GM23248 (cell line): ENCODE data around the gene ELMO1. TPM values are rescaled to one million over a fixed set of nuclear protein-coding genes. Genes with fewer than 3 reads are reported as not detected.

Experiments used
- DNase-seq: peaks from one replicate; pipeline ENCODE4 v3.0.0-alpha.2; 2015
- H2AFZ ChIP-seq: fragments of 200-600 bp; sonication (generic); 2 replicates; pipeline ENCODE4 v1.6.1; 2016; ENCODE audit warnings: antibody characterized with exemption
- H3F3A ChIP-seq: fragments of 200-600 bp; sonication (generic); 2 replicates; pipeline ENCODE4 v1.6.1; 2016; ENCODE audit warnings: mild to moderate bottlenecking, antibody characterized with exemption, mixed run types; ENCODE audit not compliant: insufficient read depth
- H3K27ac ChIP-seq: fragments of 200-600 bp; sonication (generic); 2 replicates; pipeline ENCODE4 v1.5.1; 2016; ENCODE audit warnings: mild to moderate bottlenecking
- H3K27me3 ChIP-seq: fragments of 200-600 bp; sonication (generic); replicated peaks from 2 replicates; pipeline ENCODE4 v1.6.1; 2016; ENCODE audit warnings: mild to moderate bottlenecking; ENCODE audit not compliant: insufficient read depth
- H3K36me3 ChIP-seq: fragments of 200-600 bp; sonication (generic); 2 replicates; pipeline ENCODE4 v1.6.1; 2016; ENCODE audit warnings: low read depth, mild to moderate bottlenecking
- H3K4me1 ChIP-seq: fragments of 200-600 bp; sonication (generic); 2 replicates; pipeline ENCODE4 v1.6.1; 2016; ENCODE audit warnings: mild to moderate bottlenecking; ENCODE audit not compliant: insufficient read depth
- H3K4me2 ChIP-seq: fragments of 200-600 bp; sonication (generic); one replicate; pipeline ENCODE4 v1.6.1; 2016; ENCODE audit warnings: mild to moderate bottlenecking; ENCODE audit not compliant: unreplicated experiment
- H3K4me3 ChIP-seq: fragments of 200-600 bp; sonication (generic); 2 replicates; pipeline ENCODE4 v1.5.1; 2016; ENCODE audit warnings: mild to moderate bottlenecking
- H3K79me2 ChIP-seq: fragments of 200-600 bp; sonication (generic); 2 replicates; pipeline ENCODE4 v1.6.1; 2016; ENCODE audit warnings: mild to moderate bottlenecking; ENCODE audit not compliant: insufficient read depth
- H3K9ac ChIP-seq: fragments of 200-600 bp; sonication (generic); 2 replicates; pipeline ENCODE4 v1.6.1; 2016; ENCODE audit warnings: mild to moderate bottlenecking
- H3K9me2 ChIP-seq: fragments of 200-600 bp; sonication (generic); 2 replicates; pipeline ENCODE4 v1.6.1; 2016; ENCODE audit warnings: mixed run types, mild to moderate bottlenecking, moderate library complexity; ENCODE audit not compliant: insufficient read depth
- H3K9me3 ChIP-seq: fragments of 200-600 bp; sonication (generic); one replicate; pipeline ENCODE4 v1.6.1; 2017; ENCODE audit warnings: low read depth
- H4K20me1 ChIP-seq: fragments of 200-600 bp; sonication (generic); 2 replicates; pipeline ENCODE4 v1.6.0; 2016; ENCODE audit not compliant: insufficient read depth
- EZH2 ChIP-seq: fragments of 200-600 bp; sonication (generic); IDR thresholded peaks from 2 replicates; pipeline ENCODE4 v1.6.1; 2018; ENCODE audit warnings: antibody characterized with exemption, mild to moderate bottlenecking; ENCODE audit not compliant: insufficient read depth, poor library complexity, severe bottlenecking
- EZH2phosphoT487 ChIP-seq: fragments of 200-600 bp; sonication (generic); IDR thresholded peaks from 2 replicates; pipeline ENCODE4 v1.6.1; 2018; ENCODE audit warnings: antibody characterized with exemption, moderate library complexity, mild to moderate bottlenecking, low read depth; ENCODE audit not compliant: insufficient read depth
- WGBS, 2 experiments: methylation state at CpG; one replicate each; pipeline ENCODE4 v1.1.6; 2015 to 2017; ENCODE audit warnings: low lambda C conversion rate in 2 of 2, low coverage in 1 of 2; ENCODE audit errors: missing lambda C conversion rate in 2 of 2; 5-methylcytosine and 5-hydroxymethylcytosine counted together
- in situ Hi-C: fragments of 300-500 bp; cut with MboI; formaldehyde crosslinking; loops from 2 replicates; pipeline ENCODE4 v1.15.0; 2020
- polyA plus RNA-seq: library from polyadenylated mRNA; unstranded; fragments of >200 nt; fragmentation: Nextera tagmentation; extraction: Ambion mirVana; gene quantifications from 2 replicates; pipeline ENCODE4 v1.2.1, GENCODE V29; 2016
- total RNA-seq: library from RNA; depleted of rRNA; stranded (reverse); fragments of >200 nt; shearing (Covaris generic); gene quantifications from 2 replicates; pipeline ENCODE4 v1.2.3, GENCODE V29; 2014

ELMO1 gene
- total and polyA plus RNA-seq, 2 experiments from 2014 or later, result not detected

GRCh38 chr7:36937754-36938563 is 510.7 kb downstream of the ELMO1 start:
- Histone ChIP-seq H4K20me1 (no peaks in the 10 kb centered on the region), H3K9ac (no peak overlapping the region), H3K79me2 (no peaks in the 10 kb centered on the region), H3F3A (no peaks in the 10 kb centered on the region), H3K9me2 (no peaks in the 10 kb centered on the region), H3K36me3 (no peaks in the 10 kb centered on the region), H3K9me3 (no peaks in the 10 kb centered on the region), H3K27ac (no peak overlapping the region), H3K4me3 (no peak overlapping the region), H3K4me1 (no peaks in the 10 kb centered on the region), H3K27me3 (no peaks in the 10 kb centered on the region), H3K4me2 (no peak overlapping the region), H2AFZ (no peak overlapping the region)
- peak; percentile 1 for DNase-seq
- TF ChIP-seq EZH2 (no peak), EZH2phosphoT487 (no peak)
- in situ Hi-C loops, result no loop called here
- WGBS, 2 experiments, result 9 to 17% methylated on average over 2 of the region's 2 CpGs

- Histone ChIP-seq H3K79me2 (no peaks in the 10 kb centered on the region), H2AFZ (no peak overlapping the region), H3K9ac (no peak overlapping the region), H3K9me2 (no peaks in the 10 kb centered on the region), H3K36me3 (no peaks in the 10 kb centered on the region), H3K4me3 (no peak overlapping the region), H3K27me3 (no peaks in the 10 kb centered on the region), H3K27ac (no peak overlapping the region), H3K4me2 (no peak overlapping the region), H3K9me3 (no peaks in the 10 kb centered on the region), H4K20me1 (no peaks in the 10 kb centered on the region), H3F3A (no peaks in the 10 kb centered on the region), H3K4me1 (no peaks in the 10 kb centered on the region)
- TF ChIP-seq EZH2phosphoT487 (no peak), EZH2 (no peak)
- WGBS, 2 experiments, result 39 to 50% methylated on average over 1 of the region's 1 CpG
- in situ Hi-C loops, result no loop called here
- DNase-seq, result no peak
These were observed 516.8 kb downstream of the ELMO1 start for GRCh38 chr7:36931892-36932291.

DNA sequence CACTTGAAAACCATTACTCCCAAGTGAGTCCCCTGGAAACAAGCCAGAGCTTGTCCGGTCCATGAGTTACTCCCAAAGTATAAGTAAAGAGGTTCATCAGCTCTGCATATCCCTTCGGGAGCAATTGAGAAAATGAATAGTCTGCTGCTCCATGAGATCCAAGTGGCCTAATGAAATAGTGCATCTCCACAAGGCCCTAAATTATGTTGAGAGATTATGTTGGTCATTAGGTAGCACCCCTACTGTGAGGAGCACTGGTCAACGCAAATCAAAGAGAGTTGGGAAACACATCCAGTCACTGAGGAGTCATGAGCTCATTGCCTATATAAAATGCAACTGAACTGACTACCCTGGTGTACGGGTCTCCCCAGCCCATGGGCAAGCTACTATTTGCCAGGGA is 518.9 kb downstream of the ELMO1 start:
- H3K27me3 ChIP-seq, result no peaks in the 10 kb centered on the region
- H3K9me3 ChIP-seq, result no peaks in the 10 kb centered on the region
- TF ChIP-seq EZH2phosphoT487 (no peak), EZH2 (no peak)
- H3F3A ChIP-seq, result no peaks in the 10 kb centered on the region
- H2AFZ ChIP-seq, result no peak overlapping the region
- no peak for DNase-seq
- H3K27ac ChIP-seq, result no peak overlapping the region
- no peaks in the 10 kb centered on the region for H3K36me3 ChIP-seq
- WGBS, 2 experiments, result 49 to 51% methylated on average over 4 of the region's 4 CpGs
- in situ Hi-C loops, result no loop called here
- H3K79me2 ChIP-seq, result no peaks in the 10 kb centered on the region
- H3K9ac ChIP-seq, result no peak overlapping the region
- no peaks in the 10 kb centered on the region for H3K9me2 ChIP-seq
- H4K20me1 ChIP-seq, result no peaks in the 10 kb centered on the region
- H3K4me1 ChIP-seq, result no peaks in the 10 kb centered on the region
- H3K4me2 ChIP-seq, result no peak overlapping the region
- no peak overlapping the region for H3K4me3 ChIP-seq

DNA sequence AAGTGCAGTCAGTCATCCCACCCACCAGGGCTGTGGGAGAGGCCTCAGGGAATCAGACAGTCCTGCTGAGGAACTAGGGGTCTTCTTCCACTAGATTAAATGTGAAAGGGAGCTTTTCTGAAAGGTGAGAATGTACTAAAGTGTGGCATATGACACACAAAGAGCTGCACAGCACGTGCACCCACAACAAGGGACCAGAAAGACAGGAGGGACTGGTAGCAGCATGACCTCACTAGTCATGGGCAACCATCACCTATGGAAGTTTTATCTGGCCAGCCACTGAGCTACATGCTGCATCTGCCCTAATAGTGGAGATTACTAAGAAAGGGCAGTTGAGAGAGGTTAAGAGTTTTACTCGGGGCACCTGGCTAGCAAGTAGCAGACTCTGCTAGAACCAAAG is 519.9 kb downstream of the ELMO1 start:
- no peaks in the 10 kb centered on the region for H4K20me1 ChIP-seq
- no peaks in the 10 kb centered on the region for H3K9me2 ChIP-seq
- TF ChIP-seq EZH2phosphoT487 (no peak), EZH2 (no peak)
- no peaks in the 10 kb centered on the region for H3K9me3 ChIP-seq
- in situ Hi-C loops, result no loop called here
- no peak overlapping the region for H3K4me3 ChIP-seq
- no peaks in the 10 kb centered on the region for H3K4me1 ChIP-seq
- no peaks in the 10 kb centered on the region for H3F3A ChIP-seq
- no peak for DNase-seq
- no peaks in the 10 kb centered on the region for H3K79me2 ChIP-seq
- no peak overlapping the region for H3K4me2 ChIP-seq
- H3K36me3 ChIP-seq, result no peaks in the 10 kb centered on the region
- 53 to 56% methylated on average over 2 of the region's 2 CpGs for WGBS, 2 experiments
- H2AFZ ChIP-seq, result no peak overlapping the region
- H3K27me3 ChIP-seq, result no peaks in the 10 kb centered on the region
- H3K27ac ChIP-seq, result no peak overlapping the region
- no peak overlapping the region for H3K9ac ChIP-seq
